Ishikawa (cell line): ENCODE results near the gene FBXO28.

Experiments
- CREB1 ChIP-seq: IDR thresholded peaks from 2 replicates; pipeline ENCODE4 v1.6.1; 2012; ENCODE audit warnings: low read depth
- EGR1 ChIP-seq: IDR thresholded peaks from 2 replicates; pipeline ENCODE4 v1.6.1; 2012
- EP300 ChIP-seq: IDR thresholded peaks from 2 replicates; pipeline ENCODE4 v1.6.1; 2012; ENCODE audit warnings: borderline replicate concordance
- RAD21 ChIP-seq: IDR thresholded peaks from 2 replicates; pipeline ENCODE4 v1.6.1; 2012; ENCODE audit warnings: low read depth
- TAF1 ChIP-seq: IDR thresholded peaks from 2 replicates; pipeline ENCODE4 v1.6.1; 2012; ENCODE audit warnings: low read depth, mild to moderate bottlenecking
- TCF12 ChIP-seq: IDR thresholded peaks from 2 replicates; pipeline ENCODE4 v1.6.1; 2012; ENCODE audit warnings: low read depth
- TEAD4 ChIP-seq: IDR thresholded peaks from 2 replicates; pipeline ENCODE4 v1.6.1; 2012
- YY1 ChIP-seq: IDR thresholded peaks from 2 replicates; pipeline ENCODE4 v1.6.1; 2012; ENCODE audit warnings: low read depth
- ZBTB7A ChIP-seq: IDR thresholded peaks from 2 replicates; pipeline ENCODE4 v1.6.1; 2012; ENCODE audit warnings: low read depth
- TF ChIP-seq, protein P1 (sequence below): IDR thresholded peaks from 2 replicates; pipeline ENCODE4 v1.6.1; 2012; ENCODE audit warnings: low read depth, mild to moderate bottlenecking
- TF ChIP-seq, protein P2 (sequence below): IDR thresholded peaks from 2 replicates; pipeline ENCODE4 v1.6.1; 2012
- TF ChIP-seq, protein P3 (sequence below): IDR thresholded peaks from 2 replicates; pipeline ENCODE4 v1.6.1; 2012

DNA sequence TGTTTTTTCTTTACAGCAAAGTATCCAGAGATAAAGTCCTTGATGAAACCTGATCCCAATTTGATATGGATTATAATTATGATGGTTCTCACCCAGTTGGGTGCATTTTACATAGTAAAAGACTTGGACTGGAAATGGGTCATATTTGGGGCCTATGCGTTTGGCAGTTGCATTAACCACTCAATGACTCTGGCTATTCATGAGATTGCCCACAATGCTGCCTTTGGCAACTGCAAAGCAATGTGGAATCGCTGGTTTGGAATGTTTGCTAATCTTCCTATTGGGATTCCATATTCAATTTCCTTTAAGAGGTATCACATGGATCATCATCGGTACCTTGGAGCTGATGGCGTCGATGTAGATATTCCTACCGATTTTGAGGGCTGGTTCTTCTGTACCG lies 75.7 kb downstream of the FBXO28 start:
- TF ChIP-seq TCF12 (no peak), EGR1 (no peak), EP300 (no peak), RAD21 (no peak), TAF1 (no peak), CREB1 (no peak), ZBTB7A (no peak), TEAD4 (no peak), YY1 (no peak)
- TF ChIP-seq, protein P1, sequence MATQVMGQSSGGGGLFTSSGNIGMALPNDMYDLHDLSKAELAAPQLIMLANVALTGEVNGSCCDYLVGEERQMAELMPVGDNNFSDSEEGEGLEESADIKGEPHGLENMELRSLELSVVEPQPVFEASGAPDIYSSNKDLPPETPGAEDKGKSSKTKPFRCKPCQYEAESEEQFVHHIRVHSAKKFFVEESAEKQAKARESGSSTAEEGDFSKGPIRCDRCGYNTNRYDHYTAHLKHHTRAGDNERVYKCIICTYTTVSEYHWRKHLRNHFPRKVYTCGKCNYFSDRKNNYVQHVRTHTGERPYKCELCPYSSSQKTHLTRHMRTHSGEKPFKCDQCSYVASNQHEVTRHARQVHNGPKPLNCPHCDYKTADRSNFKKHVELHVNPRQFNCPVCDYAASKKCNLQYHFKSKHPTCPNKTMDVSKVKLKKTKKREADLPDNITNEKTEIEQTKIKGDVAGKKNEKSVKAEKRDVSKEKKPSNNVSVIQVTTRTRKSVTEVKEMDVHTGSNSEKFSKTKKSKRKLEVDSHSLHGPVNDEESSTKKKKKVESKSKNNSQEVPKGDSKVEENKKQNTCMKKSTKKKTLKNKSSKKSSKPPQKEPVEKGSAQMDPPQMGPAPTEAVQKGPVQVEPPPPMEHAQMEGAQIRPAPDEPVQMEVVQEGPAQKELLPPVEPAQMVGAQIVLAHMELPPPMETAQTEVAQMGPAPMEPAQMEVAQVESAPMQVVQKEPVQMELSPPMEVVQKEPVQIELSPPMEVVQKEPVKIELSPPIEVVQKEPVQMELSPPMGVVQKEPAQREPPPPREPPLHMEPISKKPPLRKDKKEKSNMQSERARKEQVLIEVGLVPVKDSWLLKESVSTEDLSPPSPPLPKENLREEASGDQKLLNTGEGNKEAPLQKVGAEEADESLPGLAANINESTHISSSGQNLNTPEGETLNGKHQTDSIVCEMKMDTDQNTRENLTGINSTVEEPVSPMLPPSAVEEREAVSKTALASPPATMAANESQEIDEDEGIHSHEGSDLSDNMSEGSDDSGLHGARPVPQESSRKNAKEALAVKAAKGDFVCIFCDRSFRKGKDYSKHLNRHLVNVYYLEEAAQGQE, result no peak
- TF ChIP-seq, protein P2, sequence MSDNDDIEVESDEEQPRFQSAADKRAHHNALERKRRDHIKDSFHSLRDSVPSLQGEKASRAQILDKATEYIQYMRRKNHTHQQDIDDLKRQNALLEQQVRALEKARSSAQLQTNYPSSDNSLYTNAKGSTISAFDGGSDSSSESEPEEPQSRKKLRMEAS, result no peak
- TF ChIP-seq, protein P3, sequence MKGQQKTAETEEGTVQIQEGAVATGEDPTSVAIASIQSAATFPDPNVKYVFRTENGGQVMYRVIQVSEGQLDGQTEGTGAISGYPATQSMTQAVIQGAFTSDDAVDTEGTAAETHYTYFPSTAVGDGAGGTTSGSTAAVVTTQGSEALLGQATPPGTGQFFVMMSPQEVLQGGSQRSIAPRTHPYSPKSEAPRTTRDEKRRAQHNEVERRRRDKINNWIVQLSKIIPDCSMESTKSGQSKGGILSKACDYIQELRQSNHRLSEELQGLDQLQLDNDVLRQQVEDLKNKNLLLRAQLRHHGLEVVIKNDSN, result no peak
